Measurements from ENCODE around the gene SORCS1.

DNA sequence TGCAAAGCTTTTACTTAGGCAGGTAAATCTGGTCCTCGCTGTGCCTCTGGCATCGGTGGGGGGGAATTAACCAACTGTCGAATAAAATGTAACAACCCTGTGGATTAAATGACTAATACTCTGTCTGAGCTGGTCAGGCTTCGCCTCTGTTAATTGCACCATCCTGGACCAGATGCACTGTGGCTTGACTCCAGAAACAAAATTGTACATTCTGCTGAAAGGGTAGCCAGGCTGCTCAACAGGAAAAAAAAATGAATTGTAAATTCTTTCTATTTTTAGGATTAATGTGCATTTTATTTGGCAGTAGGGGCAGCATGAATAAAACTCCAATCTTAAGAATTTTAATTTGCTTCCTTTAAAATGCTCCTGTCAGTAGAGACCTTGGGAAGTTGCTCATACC lies 389.4 kb downstream of the SORCS1 start:
- TF ChIP-seq POLR2AphosphoS5 (IDR thresholded peaks at IDR 0.05; ENCODE audit: borderline replicate concordance, low read depth, low read length) (no peak), EZH2 (IDR thresholded peaks at IDR 0.05) (no peak), FOXP2 (optimal IDR thresholded peaks at IDR 0.05; ENCODE audit: control extremely low read depth, extremely low read length, insufficient read depth) (no peak)
